Sigmoid colon (tissue), 3 donors: Measurements from ENCODE around the gene PRKCA.

Experiments
- CTCF ChIP-seq, 4 experiments: fragments of 450-650 bp in 3 of 4; fragments of 200-600 bp in 1 of 4; IDR thresholded peaks; one replicate each; pipeline ENCODE4 v1.5.1; 2016 to 2019; ENCODE audit warnings: antibody characterized with exemption in 4 of 4, mild to moderate bottlenecking in 3 of 4, moderate library complexity in 2 of 4
- POLR2A ChIP-seq, 2 donors: fragments of 450-650 bp; IDR thresholded peaks; one replicate each; pipeline ENCODE4 v1.6.1; 2016; ENCODE audit warnings: antibody characterized with exemption in 2 of 2, mild to moderate bottlenecking in 2 of 2, moderate library complexity in 2 of 2

- TF ChIP-seq CTCF (IDR thresholded peaks at IDR 0.05) (no peak), POLR2A (IDR thresholded peaks at IDR 0.05) (no peak)
Measured at GRCh38 chr17:66849851-66850580, 547.6 kb downstream of the PRKCA start.
